ENCODE measurements around the gene MS4A10.
"Not testable (repeated sequence)": the region's sequence is repeated elsewhere in the genome, so short reads cannot be mapped to it uniquely, and the experiment has no call there.

The MS4A10 gene

DNA sequence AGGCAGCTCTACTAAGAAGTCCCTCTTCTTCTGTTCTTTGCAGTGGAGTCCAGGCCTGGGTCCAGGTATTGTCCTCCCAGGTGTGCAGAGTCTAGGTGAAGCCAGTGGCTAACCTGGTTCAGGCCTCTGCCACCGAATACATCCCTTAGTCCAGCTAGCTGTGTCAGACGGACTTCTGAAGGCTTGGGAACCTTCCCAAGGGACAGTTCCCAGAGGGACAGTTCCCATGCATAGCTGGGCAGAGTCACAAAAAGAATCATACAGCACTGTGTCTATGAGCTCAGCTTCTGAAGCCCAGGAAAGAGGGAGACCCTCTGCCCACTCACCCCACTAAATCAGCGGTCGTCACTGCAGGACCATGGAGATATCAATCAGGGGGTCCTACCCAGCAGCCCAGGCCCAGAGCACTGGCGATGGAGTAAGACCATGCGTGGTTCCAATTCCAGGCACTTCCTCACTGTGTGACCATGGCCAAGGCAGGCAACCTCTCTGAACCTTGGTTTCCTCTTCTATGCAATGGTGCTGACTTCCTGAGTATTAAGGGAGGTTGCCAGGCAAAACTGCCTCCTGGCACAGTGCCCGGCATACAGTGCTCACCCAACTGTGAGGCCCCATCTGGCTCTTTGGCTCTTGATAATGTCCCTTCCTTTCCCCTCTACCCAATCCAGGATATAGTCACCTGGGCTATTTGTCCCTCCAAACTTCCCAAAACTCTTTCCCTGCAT lies 3.4 kb downstream of the MS4A10 start:
- peak in 1 of 2 experiments; percentile 51 for DNase-seq

DNA sequence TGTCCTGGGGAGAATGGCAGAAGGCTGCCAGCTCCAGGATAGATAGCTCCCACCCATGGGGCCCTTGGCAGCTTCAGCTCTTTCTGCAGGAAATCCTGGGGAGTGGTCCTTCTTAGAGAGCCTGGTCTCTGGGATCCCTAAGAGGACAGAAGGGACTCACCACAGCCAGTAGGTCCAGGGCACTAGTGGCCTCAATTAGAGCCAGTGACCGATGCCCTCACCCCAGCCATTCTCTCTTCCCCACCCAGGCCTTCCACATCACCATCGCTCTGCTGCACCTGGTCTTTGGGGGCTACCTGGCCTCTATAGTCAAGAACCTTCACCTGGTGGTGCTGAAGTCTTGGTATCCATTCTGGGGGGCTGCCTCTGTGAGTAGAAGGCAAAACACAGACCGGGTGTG lies 5.6 kb downstream of the MS4A10 start:
- no peak for DNase-seq

DNA sequence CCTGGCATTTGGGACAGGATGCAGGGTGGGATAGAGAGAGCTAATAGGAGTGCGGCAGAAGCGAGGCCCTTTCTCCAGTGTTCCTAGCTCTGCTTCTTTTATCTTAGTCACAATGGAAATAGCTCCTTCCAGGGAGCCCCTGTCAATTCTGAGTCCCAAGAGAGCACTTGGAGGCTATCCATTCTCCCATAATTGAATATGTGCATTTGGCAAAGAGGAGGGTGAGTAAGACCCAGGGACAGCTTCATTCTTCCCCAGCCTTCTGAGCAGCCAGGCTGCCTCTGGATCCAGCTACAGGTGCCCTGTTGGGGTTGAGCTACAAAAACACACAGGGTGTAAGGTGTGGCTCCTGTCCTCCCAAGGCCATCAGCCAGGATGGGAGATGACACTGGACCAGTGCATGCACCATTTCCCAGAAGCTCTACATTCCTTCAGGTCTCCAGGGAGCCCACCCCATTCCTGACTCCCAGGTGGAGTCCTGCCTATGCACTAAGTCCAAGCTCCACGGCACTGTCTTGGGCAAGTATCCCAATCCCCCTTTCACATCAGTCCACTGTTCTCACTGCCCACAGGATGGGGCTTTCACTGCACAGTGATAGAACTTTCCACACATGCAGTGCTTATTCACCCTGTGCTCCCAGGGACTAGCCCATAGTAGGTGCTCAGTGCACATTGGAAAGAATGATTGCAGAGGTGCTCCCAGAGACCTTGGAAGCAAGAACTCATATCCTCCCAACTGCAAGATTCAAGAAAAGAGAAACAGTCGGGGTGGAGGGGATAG lies 6.2 kb downstream of the MS4A10 start:
- DNase-seq: no peak

DNA sequence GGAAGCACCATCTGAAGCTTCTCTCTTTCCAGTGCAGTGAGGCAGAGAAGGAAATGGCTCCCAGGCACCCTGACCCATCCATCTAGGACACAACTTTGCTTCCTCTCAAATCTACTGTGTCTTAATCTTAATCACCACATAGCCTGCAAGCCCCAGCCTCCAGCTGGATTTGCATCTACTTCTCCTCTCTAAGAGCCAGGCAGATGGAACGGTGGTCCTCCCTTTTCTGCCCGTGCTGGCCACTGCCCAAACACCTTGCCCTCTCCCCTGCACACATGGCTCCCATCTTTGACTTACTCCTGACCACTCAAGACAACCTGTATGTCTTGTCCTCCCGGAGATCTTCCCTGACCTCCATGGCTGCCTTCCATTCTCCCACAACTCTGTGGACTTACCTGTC lies 7.4 kb downstream of the MS4A10 start:
- no peak for DNase-seq

DNA sequence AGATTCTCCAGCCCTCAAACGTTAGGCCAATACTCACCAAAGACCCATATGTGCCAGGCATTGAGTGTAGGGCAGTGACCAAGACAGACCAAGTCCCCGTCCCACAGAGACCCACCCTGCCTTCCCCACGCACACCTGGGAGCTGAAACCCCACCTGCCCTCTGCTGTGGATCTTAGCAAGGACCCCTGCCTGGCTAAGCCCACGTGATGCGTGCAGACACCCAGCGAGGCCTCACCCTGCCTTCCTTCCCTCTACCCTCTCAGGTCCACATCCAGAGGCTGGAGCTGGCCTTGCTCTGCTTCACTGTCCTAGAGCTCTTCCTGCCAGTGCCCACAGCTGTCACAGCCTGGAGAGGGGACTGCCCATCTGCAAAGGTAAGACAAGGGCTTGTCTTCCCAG lies 10.2 kb downstream of the MS4A10 start:
- no peak for DNase-seq

DNA sequence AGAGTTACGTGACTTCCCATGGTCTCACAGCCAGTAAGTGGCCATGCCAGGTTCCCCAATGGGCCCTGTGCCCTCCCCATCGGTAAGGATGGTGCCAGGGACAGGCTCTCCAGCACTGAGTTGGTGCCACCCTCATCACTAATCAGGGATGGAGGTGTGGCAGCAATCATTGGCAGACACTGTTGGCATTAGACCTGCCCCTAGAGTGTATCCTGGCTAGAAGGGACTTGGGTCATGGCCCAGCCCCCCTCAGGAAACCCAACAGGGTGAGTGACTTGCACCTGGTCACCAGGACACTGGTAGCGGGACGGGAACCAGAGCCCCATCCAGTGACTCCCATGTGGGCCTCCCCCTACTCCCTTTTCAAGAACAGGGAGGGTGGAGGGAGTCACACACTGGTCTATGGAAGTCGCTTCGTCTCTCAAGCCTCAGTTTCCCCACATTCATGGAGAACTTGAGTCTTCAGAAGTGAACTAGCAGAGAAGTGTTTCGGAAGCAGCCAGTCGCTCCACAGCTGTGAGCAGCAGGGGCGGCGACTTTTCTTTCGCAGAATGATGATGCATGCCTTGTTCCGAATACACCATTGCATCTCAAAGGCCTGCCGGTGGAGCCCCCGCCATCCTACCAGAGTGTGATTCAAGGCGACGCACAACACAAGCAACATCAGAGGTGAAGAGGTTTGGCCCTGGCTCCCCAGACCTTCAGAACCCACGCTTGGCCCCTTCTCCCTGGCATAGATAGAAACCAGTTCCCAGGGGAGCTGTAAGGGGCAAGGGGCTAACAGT lies 12.9 kb downstream of the MS4A10 start:
- DNase-seq: no peak

DNA sequence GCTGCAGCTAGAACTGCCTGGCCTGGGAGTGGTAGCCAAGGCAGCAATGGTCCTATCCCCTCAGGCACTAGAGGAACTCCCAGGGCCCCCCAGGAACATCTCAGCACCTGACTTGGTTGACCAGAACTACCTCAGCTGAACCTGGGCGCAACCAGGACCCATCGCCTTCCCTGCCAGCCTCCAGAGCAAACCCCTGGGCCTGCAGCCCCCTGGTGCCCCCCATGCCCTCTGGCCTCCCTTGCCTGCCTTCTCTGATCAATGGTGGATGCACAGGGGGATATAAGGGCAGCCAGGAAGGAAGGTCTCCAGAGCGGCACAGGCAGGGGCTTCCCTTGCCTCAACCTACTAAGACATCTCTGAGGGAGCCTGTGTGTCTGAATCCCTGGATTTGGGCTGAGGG lies 13.5 kb downstream of the MS4A10 start:
- DNase-seq: no peak

DNA sequence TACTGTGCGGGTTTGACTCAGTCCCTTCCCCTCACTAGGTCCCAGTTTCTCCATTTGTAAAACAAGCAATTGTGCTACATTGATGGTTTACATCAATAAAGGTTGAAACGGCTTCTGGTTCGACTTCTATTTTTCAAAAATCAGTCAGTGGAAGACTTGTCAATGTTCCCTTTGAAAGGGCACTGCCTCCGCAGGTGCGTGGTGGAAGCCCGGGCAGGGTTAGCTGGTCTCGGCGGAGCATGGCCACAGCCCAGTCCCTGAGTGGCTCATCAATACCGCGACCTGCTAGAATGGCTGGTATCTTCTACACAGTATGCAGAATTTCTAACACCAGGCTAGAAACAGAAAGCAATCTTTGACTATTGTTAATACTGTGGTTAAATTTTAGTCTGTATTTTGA lies 16.1 kb downstream of the MS4A10 start:
- DNase-seq: no peak

DNA sequence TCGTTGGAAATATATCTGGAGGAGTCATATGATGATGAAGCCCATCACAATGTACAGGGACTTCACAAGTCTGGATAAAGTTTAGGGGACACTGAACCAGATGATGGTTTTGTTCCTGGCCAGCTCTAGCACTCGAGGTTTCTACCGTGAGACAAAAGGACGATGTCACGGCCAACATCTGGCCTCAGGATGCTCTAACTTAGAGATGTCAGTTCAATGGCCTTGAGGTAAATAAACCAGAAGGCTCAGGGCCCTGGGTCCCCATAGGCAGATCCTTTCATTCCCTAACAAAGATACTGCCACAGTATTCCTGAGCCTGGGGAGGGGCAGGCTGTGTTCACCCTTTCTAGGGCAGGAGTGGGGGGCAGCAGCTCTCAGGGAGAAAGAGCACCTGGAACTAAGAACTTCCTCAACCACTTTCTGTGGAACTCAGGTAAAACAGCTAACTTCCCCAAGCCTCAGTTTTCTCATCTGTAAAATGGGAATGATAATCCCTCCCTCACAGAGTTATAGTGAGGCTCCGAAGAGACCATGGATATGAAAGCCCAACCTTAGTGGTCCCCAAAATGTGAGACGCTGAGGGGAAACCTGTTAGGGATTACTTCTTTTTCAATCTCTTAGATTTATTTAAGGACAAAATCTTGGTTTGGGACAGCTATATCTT lies 18.3 kb downstream of the MS4A10 start:
- DNase-seq: no peak

DNA sequence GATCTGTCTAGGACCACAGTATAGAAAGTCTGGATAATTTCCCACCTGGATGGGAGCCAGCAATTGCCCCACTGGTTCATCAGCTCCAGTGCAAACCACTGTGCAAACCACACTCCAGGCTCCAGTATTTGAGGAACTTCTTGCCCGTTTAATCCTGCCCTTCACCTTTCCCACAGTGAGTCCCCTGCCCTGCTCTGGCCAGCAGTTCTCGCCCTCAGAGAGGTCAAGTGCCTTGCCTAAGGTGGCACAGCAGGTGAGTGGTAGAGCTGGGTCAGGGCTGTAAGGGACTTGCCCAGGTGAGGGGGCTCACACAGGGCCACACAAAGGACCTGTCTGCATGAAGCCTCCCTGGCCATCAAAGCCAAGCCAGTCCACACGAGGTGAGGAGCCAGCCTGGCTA lies 24.1 kb downstream of the MS4A10 start:
- DNase-seq: no peak

DNA sequence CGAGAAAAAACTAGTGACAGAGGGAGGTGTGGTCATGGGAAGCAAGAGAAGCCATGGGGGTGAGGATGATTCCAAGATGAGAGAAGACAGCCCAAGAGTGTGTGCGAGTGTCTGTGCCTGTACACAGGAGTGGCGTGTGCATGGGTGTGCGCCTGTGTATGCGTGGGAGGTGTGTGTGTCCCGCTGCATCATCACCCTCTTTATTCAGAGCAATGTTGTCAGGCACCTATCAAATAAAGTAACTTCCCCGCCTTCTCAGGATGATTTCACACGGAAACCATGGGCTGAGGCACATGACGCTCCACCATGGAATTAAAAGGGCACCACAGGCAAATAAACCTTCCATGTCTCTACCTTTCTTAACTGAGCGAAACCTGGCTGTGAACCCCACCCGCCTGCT lies 24.6 kb downstream of the MS4A10 start:
- no peak for DNase-seq

DNA sequence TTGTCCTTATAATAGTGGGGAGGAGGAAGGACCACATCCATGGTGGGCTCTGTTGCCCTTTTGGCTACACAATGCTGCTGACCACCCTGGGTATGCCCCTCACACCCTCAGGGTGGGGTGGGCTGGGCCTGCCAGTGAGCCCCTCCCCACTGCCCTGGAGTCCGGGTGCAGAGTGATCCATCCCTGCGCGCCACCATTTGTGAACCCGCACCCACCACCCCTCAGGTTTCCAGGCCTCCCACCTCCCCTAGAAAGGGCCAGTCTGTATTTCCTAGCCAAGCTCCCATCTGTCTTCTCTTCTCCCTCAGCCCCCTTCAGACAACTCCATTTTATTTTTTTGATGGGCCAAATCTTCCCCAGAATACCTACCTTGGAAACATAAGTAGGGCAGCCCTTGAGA lies 25.0 kb downstream of the MS4A10 start:
- DNase-seq: no peak

DNA sequence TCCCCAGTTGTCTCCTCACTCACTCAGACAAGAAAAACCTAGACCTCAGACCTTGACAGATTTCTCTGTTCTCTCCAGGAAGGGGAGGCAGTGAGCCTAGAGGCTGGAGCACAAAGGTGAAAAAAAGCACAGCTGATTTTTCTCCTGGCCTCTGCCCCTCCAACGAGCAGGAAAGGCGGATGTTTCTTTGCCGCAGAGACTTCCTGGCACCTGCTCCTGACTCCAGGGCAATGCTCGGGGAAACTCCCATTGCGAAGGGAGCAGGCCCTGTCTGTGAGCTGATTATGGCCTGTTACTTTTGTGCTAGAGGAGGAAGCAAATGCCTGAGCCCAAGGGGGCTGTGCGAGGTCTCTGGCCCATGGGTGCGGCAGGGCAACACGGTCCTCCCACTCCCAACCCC lies 25.4 kb downstream of the MS4A10 start:
- no peak for DNase-seq

DNA sequence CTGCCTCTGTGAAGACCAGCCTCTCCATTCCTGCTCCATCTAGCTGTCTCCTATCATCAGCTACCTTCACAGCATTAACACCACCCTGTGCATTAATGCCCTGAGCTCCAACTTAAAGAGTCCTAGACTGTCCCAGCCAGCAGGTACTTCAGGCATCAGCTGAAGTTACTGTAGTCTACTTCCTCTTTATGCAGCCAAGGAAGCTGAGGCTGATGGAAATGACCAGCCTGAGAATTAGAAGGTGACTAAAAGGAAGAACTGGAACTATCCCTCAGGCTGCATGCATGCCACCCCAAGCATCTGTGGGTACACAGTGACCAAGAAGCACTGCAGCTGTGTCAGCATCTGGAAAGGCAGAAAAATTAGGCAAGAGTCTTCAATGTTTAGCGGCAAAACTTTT lies 28.2 kb downstream of the MS4A10 start:
- no peak for DNase-seq

DNA sequence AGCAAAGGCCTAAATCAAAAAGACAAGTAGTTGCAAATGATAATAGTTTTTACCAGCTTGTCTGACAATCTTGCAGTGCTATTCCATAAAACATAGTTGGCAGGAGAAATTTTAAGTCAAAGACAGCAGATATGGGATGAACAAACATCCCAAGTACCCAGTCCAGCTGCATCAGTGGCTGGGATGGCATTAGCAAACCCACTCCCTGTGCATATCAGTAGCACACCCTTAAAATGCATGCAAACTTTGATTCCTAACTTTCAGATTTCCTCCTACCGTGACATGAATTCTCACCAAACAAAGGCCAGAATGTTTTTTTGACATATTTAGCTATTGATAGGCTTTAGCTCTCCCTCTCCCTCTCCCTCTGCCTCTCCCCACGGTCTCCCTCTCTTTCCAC lies 29.0 kb downstream of the MS4A10 start:
- DNase-seq: no peak

DNA sequence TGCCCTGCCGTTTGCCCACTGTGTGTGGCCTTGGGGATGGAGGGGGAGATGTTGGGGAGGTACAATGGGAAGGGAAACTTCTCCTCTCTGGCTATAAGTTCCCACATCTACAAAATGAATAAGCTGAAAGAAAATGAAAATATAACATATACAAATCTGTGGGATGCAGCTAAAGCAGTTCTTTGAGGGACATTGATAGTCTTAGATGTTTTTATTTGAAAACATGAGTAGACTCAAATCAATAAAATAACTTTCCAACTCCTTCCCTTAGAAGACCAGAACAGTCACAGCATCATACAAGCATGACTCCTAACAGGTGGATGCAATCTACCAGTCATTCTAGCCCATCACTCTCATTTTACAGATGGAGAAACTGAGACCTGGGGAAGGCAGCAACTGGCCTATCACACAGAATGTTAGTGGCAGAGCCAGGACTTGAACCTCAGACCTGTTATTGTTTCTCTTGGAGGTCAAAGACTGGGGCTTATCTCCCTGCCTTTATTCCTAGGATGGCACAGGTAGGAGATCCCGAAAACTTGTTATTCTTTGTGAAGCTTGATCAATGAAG lies 31.5 kb downstream of the MS4A10 start:
- no peak for DNase-seq

DNA sequence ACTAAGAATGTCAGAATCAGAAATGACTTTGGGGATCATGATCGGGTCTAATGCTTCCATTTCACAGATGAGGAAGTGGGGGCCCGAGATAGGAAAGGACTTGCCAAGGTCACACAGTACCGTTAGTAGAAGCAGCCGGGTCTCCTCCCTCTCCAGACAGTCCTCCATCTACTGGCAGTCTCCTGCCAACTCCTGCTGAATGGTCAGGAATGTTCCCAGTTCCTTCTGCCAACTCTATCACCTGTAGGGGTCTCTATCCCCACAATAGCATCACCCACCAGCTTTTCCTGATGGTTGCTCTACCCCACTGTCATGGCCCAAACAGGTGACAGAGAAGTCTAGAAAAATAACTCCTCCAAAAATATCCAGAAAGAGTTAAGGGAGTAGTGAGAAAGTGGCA lies 32.9 kb downstream of the MS4A10 start:
- no peak for DNase-seq

DNA sequence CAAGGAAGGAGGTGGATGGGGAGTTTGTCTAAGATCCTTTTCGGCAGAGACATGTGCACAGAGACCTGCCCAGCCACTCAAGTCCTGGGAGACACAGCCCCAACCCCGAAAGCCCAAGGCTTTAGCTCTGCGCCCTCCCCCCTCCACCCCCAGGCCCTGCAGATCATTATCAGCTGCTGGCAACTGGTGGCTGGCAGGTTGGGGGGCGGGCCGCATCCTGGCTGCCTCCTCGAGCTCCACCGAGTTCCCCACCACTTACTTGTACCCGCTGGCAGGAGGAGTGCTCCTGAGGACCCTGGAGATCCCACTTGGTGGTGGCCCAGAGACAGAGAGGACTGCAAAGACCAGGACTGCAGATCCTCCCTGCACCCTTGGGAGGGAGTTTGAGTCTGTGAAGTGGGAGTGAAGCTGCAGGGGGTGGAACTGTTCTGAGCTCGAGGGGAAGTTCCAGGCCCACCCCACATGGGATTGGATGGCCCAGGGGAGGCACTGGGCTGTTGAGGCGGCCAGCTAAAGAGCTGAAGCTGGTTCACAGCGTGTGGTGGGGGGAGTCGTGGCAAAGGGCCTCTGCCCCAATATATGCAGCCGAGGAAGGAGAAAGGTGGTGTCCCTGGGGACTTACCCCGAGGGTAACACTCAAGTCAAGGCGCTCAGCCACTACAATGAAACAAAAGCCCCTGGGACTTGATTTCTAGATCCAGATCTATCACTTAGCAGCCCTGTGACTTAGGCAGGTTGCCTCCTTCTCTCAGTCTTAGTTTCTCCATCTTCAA lies 36.9 kb downstream of the MS4A10 start:
- no peak for DNase-seq

DNA sequence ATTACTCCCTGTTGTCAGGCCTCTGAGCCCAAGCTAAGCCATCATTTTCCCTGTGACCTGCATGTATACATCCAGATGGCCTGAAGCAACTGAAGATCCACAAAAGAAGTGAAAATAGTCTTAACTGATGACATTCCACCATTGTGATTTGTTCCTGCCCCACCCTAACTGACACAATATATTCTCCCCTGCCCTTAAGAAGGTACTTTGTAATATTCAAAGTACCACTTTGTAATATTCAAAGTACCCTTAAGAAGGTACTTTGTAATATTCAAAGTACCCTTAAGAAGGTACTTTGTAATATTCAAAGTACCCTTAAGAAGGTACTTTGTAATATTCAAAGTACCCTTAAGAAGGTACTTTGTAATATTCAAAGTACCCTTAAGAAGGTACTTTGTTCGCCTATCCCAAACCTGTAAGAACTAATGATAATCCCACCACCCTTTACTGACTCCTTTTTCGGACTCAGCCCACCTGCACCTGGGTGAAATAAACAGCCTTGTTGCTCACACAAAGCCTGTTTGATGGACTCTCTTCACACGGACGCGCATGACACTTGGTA lies 38.7 kb downstream of the MS4A10 start:
- DNase-seq: not testable (repeated sequence)

DNA sequence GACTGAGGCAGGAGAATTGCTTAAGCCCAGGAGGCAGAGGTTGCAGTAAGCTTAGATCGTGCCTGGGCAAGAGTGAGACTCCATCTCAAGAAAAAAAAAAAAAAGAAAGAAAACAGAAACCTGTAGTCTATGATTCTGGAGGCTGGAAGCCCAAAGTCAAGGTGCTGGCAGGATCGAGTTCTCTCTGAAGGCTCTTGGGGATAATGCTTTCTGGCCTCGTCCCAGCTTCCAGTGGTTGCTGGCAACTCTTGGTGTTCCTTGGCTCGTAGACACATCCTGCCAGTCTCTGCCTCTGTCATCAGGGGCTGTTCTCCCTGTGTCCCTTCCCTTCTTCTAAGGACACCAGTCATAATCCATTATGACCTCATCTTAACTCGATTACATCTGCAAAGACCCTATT lies 40.0 kb downstream of the MS4A10 start:
- no peak for DNase-seq

DNA sequence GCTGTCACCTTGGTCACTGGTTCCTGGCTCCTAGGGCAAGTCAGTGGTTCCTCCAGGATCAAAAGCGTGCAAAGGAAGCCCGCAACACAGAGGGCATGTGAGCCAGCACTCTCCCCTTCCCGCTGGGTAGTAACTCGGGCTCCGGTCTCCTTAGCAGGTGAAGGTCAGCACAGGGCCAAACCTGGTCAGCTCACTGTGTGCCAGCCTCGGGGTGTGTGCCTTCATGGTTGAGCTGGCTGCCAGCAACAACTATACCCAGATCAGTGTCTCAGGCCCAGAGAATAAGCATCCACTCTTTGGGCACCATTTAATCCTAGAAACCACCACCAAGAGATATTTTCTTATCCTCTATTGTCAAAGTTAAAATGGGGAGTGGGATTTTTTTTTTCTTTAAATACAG lies 40.7 kb downstream of the MS4A10 start:
- no peak for DNase-seq

All from cerebellar nuclear complex (tissue), 1 donor.